ENCODE data around the gene MMP15.
"Not testable (repeated sequence)": the region's sequence is repeated elsewhere in the genome, so short reads cannot be mapped to it uniquely, and the experiment has no call there.

The MMP15 gene

DNA sequence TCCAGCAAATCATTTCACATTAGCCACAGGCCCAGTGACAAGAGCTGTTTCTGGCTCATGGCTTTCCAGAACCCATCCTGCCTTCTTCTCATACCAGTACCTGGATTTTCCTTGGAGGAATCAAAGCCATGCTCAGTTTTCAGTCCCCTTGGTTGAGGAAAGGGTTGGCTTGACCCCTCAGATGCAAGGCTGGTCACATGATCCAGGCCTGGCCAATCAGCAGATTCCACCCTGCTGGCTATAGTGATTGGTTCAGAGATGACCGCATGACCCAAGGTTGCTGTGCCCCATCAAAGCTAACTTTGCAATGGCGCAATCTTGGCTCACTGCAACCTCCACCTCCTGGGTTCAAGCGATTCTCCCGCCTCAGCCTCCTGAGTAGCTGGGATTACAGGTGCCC is 45.0 kb downstream of the MMP15 start:
- no peak overlapping the region for H3K27ac ChIP-seq
- H3K79me2 ChIP-seq, result no peaks in the 10 kb centered on the region
- TF ChIP-seq, protein P1, sequence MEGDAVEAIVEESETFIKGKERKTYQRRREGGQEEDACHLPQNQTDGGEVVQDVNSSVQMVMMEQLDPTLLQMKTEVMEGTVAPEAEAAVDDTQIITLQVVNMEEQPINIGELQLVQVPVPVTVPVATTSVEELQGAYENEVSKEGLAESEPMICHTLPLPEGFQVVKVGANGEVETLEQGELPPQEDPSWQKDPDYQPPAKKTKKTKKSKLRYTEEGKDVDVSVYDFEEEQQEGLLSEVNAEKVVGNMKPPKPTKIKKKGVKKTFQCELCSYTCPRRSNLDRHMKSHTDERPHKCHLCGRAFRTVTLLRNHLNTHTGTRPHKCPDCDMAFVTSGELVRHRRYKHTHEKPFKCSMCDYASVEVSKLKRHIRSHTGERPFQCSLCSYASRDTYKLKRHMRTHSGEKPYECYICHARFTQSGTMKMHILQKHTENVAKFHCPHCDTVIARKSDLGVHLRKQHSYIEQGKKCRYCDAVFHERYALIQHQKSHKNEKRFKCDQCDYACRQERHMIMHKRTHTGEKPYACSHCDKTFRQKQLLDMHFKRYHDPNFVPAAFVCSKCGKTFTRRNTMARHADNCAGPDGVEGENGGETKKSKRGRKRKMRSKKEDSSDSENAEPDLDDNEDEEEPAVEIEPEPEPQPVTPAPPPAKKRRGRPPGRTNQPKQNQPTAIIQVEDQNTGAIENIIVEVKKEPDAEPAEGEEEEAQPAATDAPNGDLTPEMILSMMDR (IDR thresholded peaks at IDR 0.05), result no peak
- no peak overlapping the region for H3K9ac ChIP-seq
- H3K9me3 ChIP-seq (ENCODE audit: control insufficient read depth, low read length), result no peaks in the 10 kb centered on the region
- no peak overlapping the region for H2AFZ ChIP-seq
- no peak overlapping the region for H3K4me3 ChIP-seq (ENCODE audit: low read depth, low read length)
- no peaks in the 10 kb centered on the region for H3K27me3 ChIP-seq (ENCODE audit: control insufficient read depth, insufficient read depth, low read length)
- H3K4me1 ChIP-seq, result no peaks in the 10 kb centered on the region
- H3K4me2 ChIP-seq (ENCODE audit: low read length), result no peak overlapping the region
- no peaks in the 10 kb centered on the region for H3K36me3 ChIP-seq (ENCODE audit: control insufficient read depth, insufficient read depth, low read length)

DNA sequence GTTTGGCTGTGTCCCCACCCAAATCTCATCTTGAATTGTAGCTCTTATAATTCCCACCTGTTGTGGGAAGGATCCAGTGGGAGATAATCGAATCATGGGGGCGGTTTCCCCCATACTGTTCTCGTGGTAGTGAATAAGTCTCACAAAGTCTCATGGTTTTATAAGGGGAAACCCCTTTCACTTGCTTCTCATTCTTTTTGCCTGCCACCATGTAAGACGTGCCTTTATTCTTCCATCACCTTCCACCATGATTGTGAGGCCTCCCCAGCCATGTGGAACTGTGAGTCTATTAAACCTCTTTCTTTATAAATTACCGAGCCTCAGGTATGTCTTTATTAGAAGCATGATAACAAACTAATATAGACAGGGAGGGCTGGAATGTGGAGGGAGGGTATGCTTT is 46.6 kb downstream of the MMP15 start:
- not testable (repeated sequence) for H3K4me1 ChIP-seq; H2AFZ ChIP-seq; H3K4me3 ChIP-seq (ENCODE audit: low read depth, low read length); H3K4me2 ChIP-seq (ENCODE audit: low read length); H3K36me3 ChIP-seq (ENCODE audit: control insufficient read depth, insufficient read depth, low read length); H3K79me2 ChIP-seq; H3K9me3 ChIP-seq (ENCODE audit: control insufficient read depth, low read length); H3K27ac ChIP-seq; H3K9ac ChIP-seq; H3K27me3 ChIP-seq (ENCODE audit: control insufficient read depth, insufficient read depth, low read length)

DNA sequence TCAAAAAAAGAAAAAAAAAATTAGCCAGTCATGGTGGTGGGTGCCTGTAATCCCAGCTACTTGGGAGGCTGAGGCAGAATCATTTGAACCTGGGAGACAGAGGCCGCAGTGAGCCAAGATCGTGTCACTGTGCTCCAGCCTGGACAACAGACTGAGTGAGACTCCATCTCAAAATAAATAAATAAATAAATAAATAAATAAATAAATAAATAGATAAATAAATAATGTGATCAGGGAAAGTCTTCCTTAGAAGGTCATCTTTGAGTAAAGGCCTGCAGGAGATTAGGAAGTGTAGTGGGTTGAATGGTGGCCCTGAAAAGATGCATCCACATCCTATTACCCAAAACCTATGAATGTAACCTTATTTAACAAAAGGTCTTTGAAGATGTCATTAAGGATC is 47.5 kb downstream of the MMP15 start:
- not testable (repeated sequence) for H3K27ac ChIP-seq; H3K9me3 ChIP-seq (ENCODE audit: control insufficient read depth, low read length); H3K4me3 ChIP-seq (ENCODE audit: low read depth, low read length); H3K79me2 ChIP-seq; H3K9ac ChIP-seq; H2AFZ ChIP-seq; H3K4me1 ChIP-seq; H3K27me3 ChIP-seq (ENCODE audit: control insufficient read depth, insufficient read depth, low read length); H3K36me3 ChIP-seq (ENCODE audit: control insufficient read depth, insufficient read depth, low read length); H3K4me2 ChIP-seq (ENCODE audit: low read length)

DNA sequence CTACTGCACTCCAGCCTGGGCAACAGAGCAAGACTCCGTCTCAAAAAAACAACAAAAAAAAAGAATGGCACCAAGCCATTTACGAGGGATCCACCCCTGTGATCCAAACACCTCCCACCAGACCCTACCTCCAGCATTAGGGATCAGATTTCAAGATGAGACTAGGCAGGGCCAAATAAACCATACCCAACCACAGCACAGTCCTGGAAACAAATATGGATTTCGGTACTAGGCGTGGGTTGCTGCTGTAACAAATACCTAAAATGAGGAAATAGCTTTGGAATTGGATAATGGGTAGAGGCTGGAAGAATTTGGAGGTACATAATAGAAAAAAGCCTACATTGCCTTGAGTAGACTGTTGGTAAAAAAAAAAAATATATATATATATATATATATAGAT is 49.1 kb downstream of the MMP15 start:
- no peak overlapping the region for H3K27ac ChIP-seq
- H3K27me3 ChIP-seq (ENCODE audit: control insufficient read depth, insufficient read depth, low read length), result no peaks in the 10 kb centered on the region
- no peaks in the 10 kb centered on the region for H3K79me2 ChIP-seq
- no peaks in the 10 kb centered on the region for H3K36me3 ChIP-seq (ENCODE audit: control insufficient read depth, insufficient read depth, low read length)
- no peak overlapping the region for H3K4me2 ChIP-seq (ENCODE audit: low read length)
- TF ChIP-seq, protein P1 (IDR thresholded peaks at IDR 0.05), result no peak
- H2AFZ ChIP-seq, result no peak overlapping the region
- H3K9me3 ChIP-seq (ENCODE audit: control insufficient read depth, low read length), result no peaks in the 10 kb centered on the region
- no peak overlapping the region for H3K9ac ChIP-seq
- H3K4me3 ChIP-seq (ENCODE audit: low read depth, low read length), result no peak overlapping the region
- no peaks in the 10 kb centered on the region for H3K4me1 ChIP-seq

DNA sequence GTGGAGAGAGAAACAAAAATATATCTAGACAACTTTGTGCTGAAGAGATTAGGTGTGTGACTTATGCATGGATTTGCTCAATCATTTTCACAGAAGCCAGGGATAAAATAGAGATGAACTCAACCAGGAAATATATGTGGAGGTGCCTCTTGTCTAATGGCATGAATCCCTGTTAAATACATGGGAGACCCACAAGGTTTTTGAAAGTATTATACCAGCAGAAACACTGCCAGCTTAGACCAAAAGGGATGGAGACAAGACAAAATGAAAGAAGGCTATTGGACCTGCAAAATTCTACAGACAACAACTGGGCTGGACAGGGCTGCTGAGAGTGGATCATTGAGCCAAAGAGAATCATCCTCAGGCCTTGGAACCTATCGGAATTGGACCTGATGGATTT is 51.0 kb downstream of the MMP15 start:
- Histone ChIP-seq H2AFZ (no peak overlapping the region), H3K4me1 (no peaks in the 10 kb centered on the region), H3K27me3 (ENCODE audit: control insufficient read depth, insufficient read depth, low read length) (no peaks in the 10 kb centered on the region), H3K4me2 (ENCODE audit: low read length) (no peak overlapping the region), H3K4me3 (ENCODE audit: low read depth, low read length) (no peak overlapping the region), H3K9ac (no peak overlapping the region), H3K79me2 (no peaks in the 10 kb centered on the region), H3K36me3 (ENCODE audit: control insufficient read depth, insufficient read depth, low read length) (no peaks in the 10 kb centered on the region), H3K27ac (no peak overlapping the region), H3K9me3 (ENCODE audit: control insufficient read depth, low read length) (no peaks in the 10 kb centered on the region)
- TF ChIP-seq, protein P1 (IDR thresholded peaks at IDR 0.05), result no peak

DNA sequence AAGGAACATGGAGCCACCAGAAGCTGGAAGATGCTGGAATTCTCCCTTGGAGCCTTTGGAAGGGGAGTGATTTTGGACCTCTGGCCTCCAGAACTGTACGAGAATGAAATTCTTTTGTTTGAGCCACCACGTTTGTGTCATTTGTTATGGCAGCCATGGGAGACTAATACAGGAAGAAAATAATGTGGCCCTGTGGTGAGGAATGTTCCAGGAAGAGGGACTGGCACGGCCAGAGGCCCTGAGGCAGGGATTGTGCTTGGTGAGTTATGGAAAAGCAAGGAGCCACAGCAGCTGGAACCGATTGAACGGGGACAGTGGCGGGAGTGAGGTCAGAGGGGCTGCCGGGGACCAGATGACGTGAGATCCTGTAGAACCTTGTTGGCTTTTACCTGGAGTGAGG is 52.2 kb downstream of the MMP15 start:
- Histone ChIP-seq H3K79me2 (no peaks in the 10 kb centered on the region), H3K27ac (no peak overlapping the region), H3K9me3 (ENCODE audit: control insufficient read depth, low read length) (no peaks in the 10 kb centered on the region), H3K27me3 (ENCODE audit: control insufficient read depth, insufficient read depth, low read length) (no peaks in the 10 kb centered on the region), H3K4me2 (ENCODE audit: low read length) (no peak overlapping the region), H2AFZ (no peak overlapping the region), H3K4me1 (no peaks in the 10 kb centered on the region), H3K9ac (no peak overlapping the region), H3K4me3 (ENCODE audit: low read depth, low read length) (no peak overlapping the region), H3K36me3 (ENCODE audit: control insufficient read depth, insufficient read depth, low read length) (no peaks in the 10 kb centered on the region)
- TF ChIP-seq, protein P1 (IDR thresholded peaks at IDR 0.05), result no peak

DNA sequence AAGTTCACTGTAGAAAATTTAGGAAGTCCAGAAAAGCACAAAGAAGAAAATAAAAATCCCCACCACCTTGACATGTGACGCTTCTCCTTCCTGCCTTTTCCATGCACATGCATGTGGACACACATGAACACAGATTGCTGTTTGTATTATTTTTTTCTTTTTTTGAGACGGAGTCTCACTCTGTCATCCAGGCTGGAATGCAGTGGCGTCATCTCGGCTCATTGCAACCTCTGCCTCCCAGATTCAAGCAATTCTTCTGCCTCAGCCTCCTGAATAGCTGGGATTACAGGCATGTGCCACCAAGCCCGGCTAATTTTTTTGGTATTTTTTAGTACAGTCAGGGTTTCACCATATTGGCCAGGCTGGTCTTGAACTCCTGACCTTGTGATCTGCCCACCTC is 55.1 kb downstream of the MMP15 start:
- not testable (repeated sequence) for H3K36me3 ChIP-seq (ENCODE audit: control insufficient read depth, insufficient read depth, low read length); H3K4me1 ChIP-seq; H2AFZ ChIP-seq; H3K79me2 ChIP-seq; H3K27ac ChIP-seq; H3K9ac ChIP-seq; H3K27me3 ChIP-seq (ENCODE audit: control insufficient read depth, insufficient read depth, low read length); H3K9me3 ChIP-seq (ENCODE audit: control insufficient read depth, low read length); H3K4me3 ChIP-seq (ENCODE audit: low read depth, low read length); H3K4me2 ChIP-seq (ENCODE audit: low read length)

Measured in parathyroid adenoma (tissue), 2 donors.